ENCODE results near the gene UPF2. TPM values are rescaled to one million over a fixed set of nuclear protein-coding genes. Genes with fewer than 3 reads are reported as not detected.

Gene UPF2
- total and polyA plus RNA-seq, 2 of the 13 experiments (the other 11 are each of a cell fraction or from before 2014, with no cell fraction given), result 6.2 to 14.5 TPM

DNA sequence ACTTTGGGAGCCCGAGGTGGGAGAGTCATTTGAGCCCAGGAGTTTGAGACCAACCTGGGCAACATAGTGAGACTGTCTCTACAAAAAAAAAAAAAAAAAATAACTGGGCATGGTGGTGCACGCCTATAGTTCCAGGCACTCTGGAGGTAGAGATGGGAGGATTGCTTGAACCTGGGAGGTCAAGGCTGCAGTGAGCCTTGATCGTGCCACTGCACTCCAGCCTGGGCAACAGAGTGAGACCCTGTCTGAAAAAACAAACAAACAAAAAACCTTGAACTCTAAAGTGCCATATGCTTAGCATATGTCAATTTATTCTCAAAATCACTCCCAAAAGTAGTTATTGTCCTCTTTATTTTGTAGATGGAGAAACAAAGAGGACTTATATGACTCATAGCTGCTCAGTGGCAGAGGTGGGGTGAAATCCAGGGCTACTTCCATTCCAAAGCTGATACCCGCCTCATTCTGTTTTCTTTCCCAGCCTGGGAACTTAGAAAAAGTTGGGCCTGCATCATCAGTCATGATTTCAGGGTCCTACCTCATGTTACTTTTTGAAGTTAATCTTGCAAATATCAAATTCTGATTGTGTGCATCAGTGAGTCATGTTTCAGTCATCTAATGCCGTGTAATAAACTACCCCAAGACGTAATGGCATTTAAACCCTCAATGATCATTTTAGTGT lies 39.4 kb upstream of the UPF2 start:
- Histone ChIP-seq H4K20me1 (ENCODE audit: insufficient read depth, low read length) (no peaks in the 10 kb centered on the region), H3K27me3 (ENCODE audit: control insufficient read depth in 1 of 2, insufficient read depth in 2 of 2, low read length in 2 of 2) (no peaks in the 10 kb centered on the region), H3K9ac (ENCODE audit: insufficient read depth, low read depth, low read length) (no peak overlapping the region), H3K9me3 (ENCODE audit: low read length) (no peaks in the 10 kb centered on the region), H3K4me2 (ENCODE audit: low read depth, low read length) (no peak overlapping the region), H3K4me3 (replicated peaks in 1 of 3; ENCODE audit: insufficient read depth in 1 of 3, low read depth in 2 of 3, low read length in 3 of 3) (no peak overlapping the region), H3K4me1 (ENCODE audit: insufficient read depth, low read length) (no peaks in the 10 kb centered on the region), H3K36me3 (replicated peaks in 1 of 2; ENCODE audit: control insufficient read depth in 1 of 2, insufficient read depth in 2 of 2, low read length in 2 of 2) (peaks cover 0 to 8% of the 10 kb centered on the region in 2 experiments; a peak in 2 of 5 replicates), H3K27ac (ENCODE audit: extremely low read length, insufficient read depth, low read length) (no peak overlapping the region), H3K79me2 (ENCODE audit: insufficient read depth, low read length) (no peaks in the 10 kb centered on the region), H2AFZ (ENCODE audit: low read length) (no peak overlapping the region)
- no peak for DNase-seq (ENCODE audit: low spot score)
- intact Hi-C loops (cut with micrococcal nuclease; ENCODE audit: unreplicated experiment) (no loop called here), in situ Hi-C loops (cut with HindIII; ENCODE audit: extremely low pct_ligation_motif_present, low pct_unique_long_range_greater_than_20kb) (no loop called here)
- ATAC-seq, result no peak
- TF ChIP-seq ZNF326 (CRISPR knock-in tag; IDR thresholded peaks at IDR 0.05; ENCODE audit: borderline replicate concordance) (no peak), TAF1 (CRISPR knock-in tag; IDR thresholded peaks at IDR 0.05) (no peak), ZNF121 (CRISPR knock-in tag; IDR thresholded peaks at IDR 0.05) (peak; percentile 54; the same call in 1 of the 2 replicates), ZNF251 (CRISPR knock-in tag; IDR thresholded peaks at IDR 0.05) (no peak)
- CTCF ChIA-PET (ENCODE audit: low intra/inter-chr PET ratio, low total read pairs), result no interaction called here
- FAIRE-seq, result no peak
- BruUV-seq (replicated peaks), result no TSS peak
- 87% methylated on average over 6 of the region's 6 CpGs for WGBS (ENCODE audit: low lambda C conversion rate)
- POLR2A ChIA-PET, result interaction anchor here (0.8 kb wide), 1 partner anchor 29 kb away, joined by 3 read pairs; no protein-coding TSS in a partner anchor

DNA sequence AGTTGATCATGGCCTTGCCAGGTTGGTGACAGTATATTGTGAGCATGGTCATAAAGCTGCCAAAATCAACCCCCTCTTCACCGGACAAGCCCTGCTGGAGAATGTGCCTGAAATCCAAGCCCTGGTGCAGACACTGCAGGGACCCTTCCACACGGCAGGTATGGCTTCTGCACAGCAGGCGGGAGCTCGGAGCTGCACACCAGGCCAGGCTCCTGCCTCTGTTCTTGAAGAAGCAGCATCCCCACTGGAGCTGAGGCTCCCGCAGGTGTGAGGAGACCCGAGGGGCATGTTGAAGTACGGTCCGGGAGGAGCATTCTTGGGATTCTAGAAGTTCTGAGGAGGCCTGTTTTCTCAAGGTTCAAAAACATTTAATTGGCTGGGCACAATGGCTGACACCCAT lies 38.9 kb upstream of the UPF2 start:
- Histone ChIP-seq H3K27me3 (ENCODE audit: control insufficient read depth in 1 of 2, insufficient read depth in 2 of 2, low read length in 2 of 2) (no peaks in the 10 kb centered on the region), H3K4me3 (replicated peaks in 1 of 3; ENCODE audit: insufficient read depth in 1 of 3, low read depth in 2 of 3, low read length in 3 of 3) (no peak overlapping the region), H3K79me2 (ENCODE audit: insufficient read depth, low read length) (no peaks in the 10 kb centered on the region), H3K4me1 (ENCODE audit: insufficient read depth, low read length) (no peaks in the 10 kb centered on the region), H3K27ac (ENCODE audit: extremely low read length, insufficient read depth, low read length) (no peak overlapping the region), H3K4me2 (ENCODE audit: low read depth, low read length) (no peak overlapping the region), H3K36me3 (replicated peaks in 1 of 2; ENCODE audit: control insufficient read depth in 1 of 2, insufficient read depth in 2 of 2, low read length in 2 of 2) (peaks cover 0 to 4% of the 10 kb centered on the region in 2 experiments; a peak in 1 of 5 replicates), H4K20me1 (ENCODE audit: insufficient read depth, low read length) (no peaks in the 10 kb centered on the region), H3K9ac (ENCODE audit: insufficient read depth, low read depth, low read length) (no peak overlapping the region), H2AFZ (ENCODE audit: low read length) (no peak overlapping the region), H3K9me3 (ENCODE audit: low read length) (no peaks in the 10 kb centered on the region)
- in situ Hi-C loops (cut with HindIII; ENCODE audit: extremely low pct_ligation_motif_present, low pct_unique_long_range_greater_than_20kb) (no loop called here), intact Hi-C loops (cut with micrococcal nuclease; ENCODE audit: unreplicated experiment) (no loop called here)
- 96% methylated on average over 7 of the region's 8 CpGs for WGBS (ENCODE audit: low lambda C conversion rate)
- no TSS peak for BruUV-seq (replicated peaks)
- ATAC-seq, result no peak
- no peak for FAIRE-seq
- ChIA-PET POLR2A (interaction anchor here (0.8 kb wide), 1 partner anchor 29 kb away, joined by 3 read pairs; no protein-coding TSS in a partner anchor), CTCF (ENCODE audit: low intra/inter-chr PET ratio, low total read pairs) (no interaction called here)
- no peak for DNase-seq (ENCODE audit: low spot score)
- TF ChIP-seq XBP1 (CRISPR knock-in tag; IDR thresholded peaks at IDR 0.05) (no peak), HMGA1 (CRISPR knock-in tag; conservative IDR thresholded peaks at IDR 0.05) (no peak), NCOA1 (CRISPR knock-in tag; IDR thresholded peaks at IDR 0.05) (no peak)
- TF ChIP-seq, protein P1, sequence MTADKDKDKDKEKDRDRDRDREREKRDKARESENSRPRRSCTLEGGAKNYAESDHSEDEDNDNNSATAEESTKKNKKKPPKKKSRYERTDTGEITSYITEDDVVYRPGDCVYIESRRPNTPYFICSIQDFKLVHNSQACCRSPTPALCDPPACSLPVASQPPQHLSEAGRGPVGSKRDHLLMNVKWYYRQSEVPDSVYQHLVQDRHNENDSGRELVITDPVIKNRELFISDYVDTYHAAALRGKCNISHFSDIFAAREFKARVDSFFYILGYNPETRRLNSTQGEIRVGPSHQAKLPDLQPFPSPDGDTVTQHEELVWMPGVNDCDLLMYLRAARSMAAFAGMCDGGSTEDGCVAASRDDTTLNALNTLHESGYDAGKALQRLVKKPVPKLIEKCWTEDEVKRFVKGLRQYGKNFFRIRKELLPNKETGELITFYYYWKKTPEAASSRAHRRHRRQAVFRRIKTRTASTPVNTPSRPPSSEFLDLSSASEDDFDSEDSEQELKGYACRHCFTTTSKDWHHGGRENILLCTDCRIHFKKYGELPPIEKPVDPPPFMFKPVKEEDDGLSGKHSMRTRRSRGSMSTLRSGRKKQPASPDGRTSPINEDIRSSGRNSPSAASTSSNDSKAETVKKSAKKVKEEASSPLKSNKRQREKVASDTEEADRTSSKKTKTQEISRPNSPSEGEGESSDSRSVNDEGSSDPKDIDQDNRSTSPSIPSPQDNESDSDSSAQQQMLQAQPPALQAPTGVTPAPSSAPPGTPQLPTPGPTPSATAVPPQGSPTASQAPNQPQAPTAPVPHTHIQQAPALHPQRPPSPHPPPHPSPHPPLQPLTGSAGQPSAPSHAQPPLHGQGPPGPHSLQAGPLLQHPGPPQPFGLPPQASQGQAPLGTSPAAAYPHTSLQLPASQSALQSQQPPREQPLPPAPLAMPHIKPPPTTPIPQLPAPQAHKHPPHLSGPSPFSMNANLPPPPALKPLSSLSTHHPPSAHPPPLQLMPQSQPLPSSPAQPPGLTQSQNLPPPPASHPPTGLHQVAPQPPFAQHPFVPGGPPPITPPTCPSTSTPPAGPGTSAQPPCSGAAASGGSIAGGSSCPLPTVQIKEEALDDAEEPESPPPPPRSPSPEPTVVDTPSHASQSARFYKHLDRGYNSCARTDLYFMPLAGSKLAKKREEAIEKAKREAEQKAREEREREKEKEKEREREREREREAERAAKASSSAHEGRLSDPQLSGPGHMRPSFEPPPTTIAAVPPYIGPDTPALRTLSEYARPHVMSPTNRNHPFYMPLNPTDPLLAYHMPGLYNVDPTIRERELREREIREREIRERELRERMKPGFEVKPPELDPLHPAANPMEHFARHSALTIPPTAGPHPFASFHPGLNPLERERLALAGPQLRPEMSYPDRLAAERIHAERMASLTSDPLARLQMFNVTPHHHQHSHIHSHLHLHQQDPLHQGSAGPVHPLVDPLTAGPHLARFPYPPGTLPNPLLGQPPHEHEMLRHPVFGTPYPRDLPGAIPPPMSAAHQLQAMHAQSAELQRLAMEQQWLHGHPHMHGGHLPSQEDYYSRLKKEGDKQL (CRISPR knock-in tag; IDR thresholded peaks at IDR 0.05; ENCODE audit: low read depth), result no peak
- TF ChIP-seq, protein P2, sequence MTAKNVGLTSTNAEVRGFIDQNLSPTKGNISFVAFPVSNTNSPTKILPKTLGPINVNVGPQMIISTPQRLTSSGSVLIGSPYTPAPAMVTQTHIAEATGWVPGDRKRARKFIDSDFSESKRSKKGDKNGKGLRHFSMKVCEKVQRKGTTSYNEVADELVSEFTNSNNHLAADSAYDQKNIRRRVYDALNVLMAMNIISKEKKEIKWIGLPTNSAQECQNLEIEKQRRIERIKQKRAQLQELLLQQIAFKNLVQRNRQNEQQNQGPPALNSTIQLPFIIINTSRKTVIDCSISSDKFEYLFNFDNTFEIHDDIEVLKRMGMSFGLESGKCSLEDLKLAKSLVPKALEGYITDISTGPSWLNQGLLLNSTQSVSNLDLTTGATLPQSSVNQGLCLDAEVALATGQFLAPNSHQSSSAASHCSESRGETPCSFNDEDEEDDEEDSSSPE (CRISPR knock-in tag; IDR thresholded peaks at IDR 0.05), result no peak
